Thyroid gland (tissue), 4 donors: ENCODE measurements around the gene RCOR2.

Source experiments
- CTCF ChIP-seq, 6 experiments: fragments of 200-600 bp in 3 of 6; fragments of 450-650 bp in 3 of 6; sonication (generic) in 3 of 6; IDR thresholded peaks; one replicate each; pipeline ENCODE4 v1.5.1; 2016 to 2019; ENCODE audit warnings: antibody characterized with exemption in 6 of 6, mild to moderate bottlenecking in 2 of 6, inconsistent platforms in 1 of 6, moderate library complexity in 1 of 6
- POLR2A ChIP-seq, 2 donors: fragments of 450-650 bp; IDR thresholded peaks; one replicate each; pipeline ENCODE4 v1.6.1; 2017; ENCODE audit warnings: antibody characterized with exemption in 2 of 2, mild to moderate bottlenecking in 2 of 2, moderate library complexity in 1 of 2

- no peak for TF ChIP-seq CTCF (IDR thresholded peaks at IDR 0.05)
- no peak for TF ChIP-seq POLR2A (IDR thresholded peaks at IDR 0.05)
These were observed 12.2 kb downstream of the RCOR2 start for GRCh38 chr11:63904743-63905142.
